BJ (cell line): ENCODE measurements around the gene ERICH6. TPM values are rescaled to one million over a fixed set of nuclear protein-coding genes. Genes with fewer than 3 reads are reported as not detected.

Source experiments
- CTCF ChIA-PET: fragments of 350-600 bp; formaldehyde crosslinking; extraction: SDS; loops from one replicate; lab custom pipeline; 2021; ENCODE audit warnings: antibody characterized with exemption, inconsistent platforms; lab: Yijun Ruan, JAX
- POLR2A ChIA-PET: fragments of 300-600 bp; sonication (Branson Sonifier 250); formaldehyde crosslinking; extraction: SDS; loops from one replicate; lab custom pipeline; 2021; ENCODE audit warnings: antibody characterized with exemption; lab: Charles Lee
- DNase-seq: peaks from one replicate; pipeline ENCODE4 v3.0.0-alpha.2; 2011; ENCODE audit warnings: low read depth
- H3K27me3 ChIP-seq: 2 replicates; pipeline ENCODE4 v1.6.0; 2011; ENCODE audit warnings: low read length; ENCODE audit not compliant: control insufficient read depth, insufficient read depth
- H3K36me3 ChIP-seq: 2 replicates; pipeline ENCODE4 v1.5.1; 2011; ENCODE audit warnings: low read length; ENCODE audit not compliant: control insufficient read depth, insufficient read depth
- H3K4me3 ChIP-seq: 2 replicates; pipeline ENCODE4 v1.5.1; 2011; ENCODE audit warnings: low read depth, mild to moderate bottlenecking, control low read depth, low read length
- polyA plus RNA-seq: library from polyadenylated mRNA; depleted of rRNA; stranded (reverse); fragments of >200 nt; gene quantifications from 2 replicates; pipeline ENCODE4 v1.2.3, GENCODE V29; 2011
- TF ChIP-seq, protein P1 (sequence below): IDR thresholded peaks from 2 replicates; pipeline ENCODE4 v1.5.1; 2011; ENCODE audit warnings: low read depth, mild to moderate bottlenecking, control low read depth, inconsistent platforms, low read length, moderate library complexity; ENCODE audit not compliant: insufficient read depth

ERICH6 gene
- polyA plus RNA-seq, 1 experiment, result not detected

DNA sequence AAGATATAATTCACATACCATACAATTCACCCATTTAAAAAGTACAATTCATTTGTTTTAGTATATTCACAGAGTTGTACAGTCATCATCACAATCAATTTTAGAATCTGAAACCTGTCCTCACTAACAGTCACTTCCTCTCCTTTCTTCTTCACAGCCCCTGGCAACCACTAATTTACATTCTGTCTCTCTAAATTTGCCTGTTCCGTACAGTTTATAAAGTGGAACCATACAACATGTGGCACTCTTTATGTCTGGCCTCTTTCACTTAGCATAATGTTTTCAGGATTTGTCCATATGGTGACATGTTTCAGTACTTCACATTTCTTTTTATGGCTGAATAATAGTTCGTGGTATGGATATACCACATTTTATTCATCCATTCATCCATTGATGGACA lies 22.7 kb downstream of the ERICH6 start:
- ChIA-PET POLR2A (no interaction called here), CTCF (no interaction called here)
- H3K4me3 ChIP-seq, result no peak overlapping the region
- TF ChIP-seq, protein P1, sequence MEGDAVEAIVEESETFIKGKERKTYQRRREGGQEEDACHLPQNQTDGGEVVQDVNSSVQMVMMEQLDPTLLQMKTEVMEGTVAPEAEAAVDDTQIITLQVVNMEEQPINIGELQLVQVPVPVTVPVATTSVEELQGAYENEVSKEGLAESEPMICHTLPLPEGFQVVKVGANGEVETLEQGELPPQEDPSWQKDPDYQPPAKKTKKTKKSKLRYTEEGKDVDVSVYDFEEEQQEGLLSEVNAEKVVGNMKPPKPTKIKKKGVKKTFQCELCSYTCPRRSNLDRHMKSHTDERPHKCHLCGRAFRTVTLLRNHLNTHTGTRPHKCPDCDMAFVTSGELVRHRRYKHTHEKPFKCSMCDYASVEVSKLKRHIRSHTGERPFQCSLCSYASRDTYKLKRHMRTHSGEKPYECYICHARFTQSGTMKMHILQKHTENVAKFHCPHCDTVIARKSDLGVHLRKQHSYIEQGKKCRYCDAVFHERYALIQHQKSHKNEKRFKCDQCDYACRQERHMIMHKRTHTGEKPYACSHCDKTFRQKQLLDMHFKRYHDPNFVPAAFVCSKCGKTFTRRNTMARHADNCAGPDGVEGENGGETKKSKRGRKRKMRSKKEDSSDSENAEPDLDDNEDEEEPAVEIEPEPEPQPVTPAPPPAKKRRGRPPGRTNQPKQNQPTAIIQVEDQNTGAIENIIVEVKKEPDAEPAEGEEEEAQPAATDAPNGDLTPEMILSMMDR, result no peak
- no peak for DNase-seq
- no peaks in the 10 kb centered on the region; the same call in 1 of the 2 replicates for H3K27me3 ChIP-seq
- H3K36me3 ChIP-seq, result no peaks in the 10 kb centered on the region

DNA sequence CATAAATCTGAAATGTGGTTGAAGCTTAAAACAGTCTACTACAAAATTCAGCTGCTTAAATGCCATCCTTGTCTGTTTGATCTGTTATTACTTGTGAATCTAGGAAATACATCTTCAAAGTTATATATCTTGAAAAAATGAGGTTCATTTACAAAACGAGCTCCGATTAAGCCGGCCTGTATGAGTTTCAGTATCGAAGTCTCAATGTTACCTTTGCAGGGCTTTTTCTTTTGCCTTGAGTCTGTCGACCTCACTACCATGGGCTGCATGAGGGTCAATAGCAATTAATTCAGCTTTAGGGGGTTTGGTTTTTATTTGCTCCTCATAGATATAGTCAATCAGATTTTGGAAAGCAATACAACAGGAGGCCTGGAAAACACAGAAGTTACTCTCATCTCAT lies 23.2 kb downstream of the ERICH6 start:
- ChIA-PET POLR2A (no interaction called here), CTCF (no interaction called here)
- Histone ChIP-seq H3K4me3 (no peak overlapping the region), H3K27me3 (no peaks in the 10 kb centered on the region; the same call in 1 of the 2 replicates), H3K36me3 (no peaks in the 10 kb centered on the region)
- TF ChIP-seq, protein P1, result no peak
- no peak for DNase-seq

DNA sequence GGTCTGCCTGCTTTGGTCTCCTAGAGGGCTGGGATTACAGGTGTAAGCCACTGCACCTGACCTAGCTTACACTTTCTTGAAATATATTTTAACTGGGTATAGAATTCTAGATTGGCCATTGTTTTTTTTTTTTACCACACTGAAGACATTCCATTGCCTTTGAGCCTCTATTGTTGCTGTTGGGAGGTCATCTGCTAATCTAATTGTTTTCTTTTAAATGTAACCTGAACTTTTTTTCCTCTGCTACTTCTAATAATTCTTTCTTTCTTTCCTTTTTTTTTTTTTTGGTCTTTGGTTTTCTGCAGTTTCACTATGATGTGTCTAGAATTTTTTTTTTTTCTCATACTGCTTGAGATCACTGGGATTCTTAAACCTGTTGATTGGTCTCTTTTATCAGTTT lies 28.1 kb downstream of the ERICH6 start:
- Histone ChIP-seq H3K36me3 (no peaks in the 10 kb centered on the region), H3K4me3 (no peak overlapping the region), H3K27me3 (no peaks in the 10 kb centered on the region)
- no peak for DNase-seq
- CTCF ChIA-PET, result no interaction called here
- TF ChIP-seq, protein P1, result no peak
- POLR2A ChIA-PET, result no interaction called here

DNA sequence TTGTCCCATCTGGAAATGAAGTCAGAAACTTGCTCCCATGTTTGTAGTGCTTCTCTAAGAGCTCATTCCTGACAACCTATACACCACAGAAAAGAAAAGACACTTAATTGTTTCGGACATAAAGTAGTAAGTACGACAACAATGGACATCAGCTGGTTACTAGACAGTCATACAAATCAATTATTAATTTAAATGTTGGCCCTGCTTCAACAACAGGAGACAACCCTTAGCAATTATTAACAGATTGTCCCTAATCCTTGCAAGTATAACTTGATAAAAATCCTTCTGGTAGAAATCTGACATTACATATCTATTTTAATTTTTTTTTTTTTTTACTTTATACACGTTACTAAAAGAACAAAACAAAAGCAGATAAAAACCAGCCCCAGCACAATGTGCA lies 29.8 kb downstream of the ERICH6 start:
- no peak overlapping the region for H3K4me3 ChIP-seq
- ChIA-PET POLR2A (no interaction called here), CTCF (no interaction called here)
- no peaks in the 10 kb centered on the region for H3K36me3 ChIP-seq
- H3K27me3 ChIP-seq, result no peaks in the 10 kb centered on the region
- TF ChIP-seq, protein P1, result no peak
- no peak for DNase-seq

DNA sequence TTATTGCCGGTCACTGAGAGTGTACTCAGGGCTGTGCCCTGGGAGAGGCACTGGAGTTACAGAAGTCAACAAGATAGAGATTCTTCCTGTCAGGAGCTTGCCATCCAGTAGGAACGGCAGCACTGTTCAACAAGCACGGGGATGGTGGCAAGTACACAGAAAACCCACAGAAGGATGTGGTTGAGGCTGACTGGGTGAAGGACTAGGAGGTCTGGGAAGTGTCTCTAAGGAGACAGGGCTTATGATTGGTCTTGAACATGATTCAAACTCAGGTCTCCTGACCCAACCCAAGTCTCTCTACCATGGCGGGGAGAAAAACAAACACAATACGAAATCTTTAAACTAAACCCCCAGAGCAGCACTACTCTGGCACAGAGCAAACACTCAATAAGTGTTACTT lies 37.6 kb downstream of the ERICH6 start:
- H3K36me3 ChIP-seq, result no peaks in the 10 kb centered on the region
- no peaks in the 10 kb centered on the region for H3K27me3 ChIP-seq
- TF ChIP-seq, protein P1, result no peak
- DNase-seq, result no peak
- ChIA-PET POLR2A (no interaction called here), CTCF (no interaction called here)
- H3K4me3 ChIP-seq, result no peak overlapping the region
